Fibroblast of skin of left quadriceps (primary cell): ENCODE measurements around the gene TENM4.

Experiments used
- DNase-seq, 2 experiments: peaks; one replicate each; pipeline ENCODE4 v3.0.0-alpha.2; 2013; ENCODE audit warnings: low read depth in 2 of 2

The TENM4 gene

GRCh38 chr11:79390477-79390876 is 50.4 kb downstream of the TENM4 start:
- DNase-seq: no peak

GRCh38 chr11:79388201-79388600 is 52.6 kb downstream of the TENM4 start:
- no peak for DNase-seq

GRCh38 chr11:79383874-79384273 is 57.0 kb downstream of the TENM4 start:
- no peak for DNase-seq

- peak; percentile 71 to 72 for DNase-seq
These were observed 58.4 kb downstream of the TENM4 start for GRCh38 chr11:79382301-79383050.

GRCh38 chr11:79381036-79381435 is 59.8 kb downstream of the TENM4 start:
- DNase-seq: no peak

- no peak for DNase-seq
These were observed 63.4 kb downstream of the TENM4 start for GRCh38 chr11:79377406-79377805.

GRCh38 chr11:79375818-79376550 is 64.8 kb downstream of the TENM4 start:
- no peak for DNase-seq

GRCh38 chr11:79374727-79375126 is 66.1 kb downstream of the TENM4 start:
- no peak for DNase-seq

GRCh38 chr11:79371724-79372123 is 69.1 kb downstream of the TENM4 start:
- DNase-seq: no peak

GRCh38 chr11:79371152-79371551 is 69.7 kb downstream of the TENM4 start:
- no peak for DNase-seq

GRCh38 chr11:79369055-79369454 is 71.8 kb downstream of the TENM4 start:
- DNase-seq: no peak

- no peak for DNase-seq
These were observed 73.0 kb downstream of the TENM4 start for GRCh38 chr11:79367844-79368243.

- no peak for DNase-seq
These were observed 74.6 kb downstream of the TENM4 start for GRCh38 chr11:79366218-79366617.

- DNase-seq: no peak
These were observed 76.9 kb downstream of the TENM4 start for GRCh38 chr11:79363861-79364378.

- no peak for DNase-seq
These were observed 77.6 kb downstream of the TENM4 start for GRCh38 chr11:79363256-79363655.

GRCh38 chr11:79362821-79363220 is 78.0 kb downstream of the TENM4 start:
- DNase-seq: no peak

GRCh38 chr11:79362206-79362757 is 78.5 kb downstream of the TENM4 start:
- DNase-seq: no peak

- no peak for DNase-seq
These were observed 82.6 kb downstream of the TENM4 start for GRCh38 chr11:79358258-79358657.

GRCh38 chr11:79353706-79354105 is 87.1 kb downstream of the TENM4 start:
- DNase-seq: no peak

GRCh38 chr11:79352349-79352703 is 88.5 kb downstream of the TENM4 start:
- no peak for DNase-seq

GRCh38 chr11:79348976-79349682 is 91.7 kb downstream of the TENM4 start:
- DNase-seq: no peak

GRCh38 chr11:79346021-79346420 is 94.8 kb downstream of the TENM4 start:
- DNase-seq: no peak
